ENCODE results near the gene KLHL30. TPM values are rescaled to one million over a fixed set of nuclear protein-coding genes. Genes with fewer than 3 reads are reported as not detected.

Gene KLHL30
- total RNA-seq, 1 donor from 2014 or later, result 0.71 TPM

GRCh38 chr2:238116298-238117198 lies 21.9 kb upstream of the KLHL30 start:
- no peak overlapping the region for H3K4me3 ChIP-seq
- peak in 1 of 2 donors; percentile 9 for ATAC-seq
- H3K9me3 ChIP-seq, result no peaks in the 10 kb centered on the region
- no peak overlapping the region for H3K27ac ChIP-seq
- no peak for TF ChIP-seq CTCF (IDR thresholded peaks at IDR 0.05)
- DNase-seq, result peak; percentile 33
- intact Hi-C loops (cut with DNase I), result no loop called here
- no peaks in the 10 kb centered on the region for H3K36me3 ChIP-seq
- peaks cover 32% of the 10 kb centered on the region for H3K27me3 ChIP-seq (ENCODE audit: low read depth)
- no peaks in the 10 kb centered on the region for H3K4me1 ChIP-seq

GRCh38 chr2:238117199-238118154 lies 21.0 kb upstream of the KLHL30 start:
- Histone ChIP-seq H3K36me3 (no peaks in the 10 kb centered on the region), H3K27ac (no peak overlapping the region), H3K9me3 (no peaks in the 10 kb centered on the region), H3K4me3 (no peak overlapping the region), H3K4me1 (no peaks in the 10 kb centered on the region), H3K27me3 (ENCODE audit: low read depth) (peaks cover 32% of the 10 kb centered on the region)
- ATAC-seq, result peak in 1 of 2 donors; percentile 6
- intact Hi-C loops (cut with DNase I), result no loop called here
- DNase-seq, result no peak
- no peak for TF ChIP-seq CTCF (IDR thresholded peaks at IDR 0.05)

GRCh38 chr2:238119756-238120462 lies 18.6 kb upstream of the KLHL30 start:
- peak; percentile 24 for DNase-seq
- ATAC-seq, result no peak
- no peaks in the 10 kb centered on the region for H3K9me3 ChIP-seq
- peaks cover 32% of the 10 kb centered on the region for H3K27me3 ChIP-seq (ENCODE audit: low read depth)
- no peak for TF ChIP-seq CTCF (IDR thresholded peaks at IDR 0.05)
- H3K4me3 ChIP-seq, result no peak overlapping the region
- H3K4me1 ChIP-seq, result no peaks in the 10 kb centered on the region
- H3K27ac ChIP-seq, result no peak overlapping the region
- H3K36me3 ChIP-seq, result no peaks in the 10 kb centered on the region
- intact Hi-C loops (cut with DNase I), result no loop called here

- intact Hi-C loops (cut with DNase I), result no loop called here
- Histone ChIP-seq H3K27ac (no peak overlapping the region), H3K36me3 (no peaks in the 10 kb centered on the region), H3K4me3 (no peak overlapping the region), H3K4me1 (no peaks in the 10 kb centered on the region), H3K9me3 (no peaks in the 10 kb centered on the region), H3K27me3 (ENCODE audit: low read depth) (peaks cover 25% of the 10 kb centered on the region)
- ATAC-seq (no peak), DNase-seq (peak; percentile 39)
- TF ChIP-seq CTCF (IDR thresholded peaks at IDR 0.05), result no peak
Measured at GRCh38 chr2:238120463-238121298, 17.8 kb upstream of the KLHL30 start.
